ENCODE measurements around the gene GRAMD2A. TPM values are rescaled to one million over a fixed set of nuclear protein-coding genes. Genes with fewer than 3 reads are reported as not detected.

Gene GRAMD2A
- total RNA-seq (not detected), total RNA-seq (0.15 to 0.35 reads per million in 2 donors)

GRCh38 chr15:72197460-72198355 is at the start of gene GRAMD2A:
GRAMD2A (minus strand) TSS chr15:72197787.
- no peaks in the 10 kb centered on the region for H3K36me3 Mint-ChIP-seq (ENCODE audit: low read depth)
- DNase-seq (no peak), ATAC-seq (peak; percentile 45)
- H3K4me1 Mint-ChIP-seq = peaks cover 14% of the 10 kb centered on the region
- peak within 1 kb of the TSS; percentile 81 for H3K4me3 Mint-ChIP-seq
- peaks cover 13% of the 10 kb centered on the region for H3K27me3 Mint-ChIP-seq
- no peak within 1 kb of the TSS for H3K27ac Mint-ChIP-seq
- H3K9me3 ChIP-seq (ENCODE audit: control insufficient read depth, low read length, poor library complexity, severe bottlenecking) = no peaks in the 10 kb centered on the region

- Mint-ChIP-seq H3K4me1 (peaks cover 7% of the 10 kb centered on the region), H3K36me3 (ENCODE audit: low read depth) (peaks cover 14% of the 10 kb centered on the region), H3K27me3 (no peaks in the 10 kb centered on the region), H3K27ac (peak overlapping the region; percentile 67), H3K4me3 (no peak overlapping the region)
- ATAC-seq (no peak), DNase-seq (no peak)
- H3K9me3 ChIP-seq (ENCODE audit: control insufficient read depth, low read length, poor library complexity, severe bottlenecking) = no peaks in the 10 kb centered on the region
These were observed 45.3 kb upstream of the GRAMD2A start for GRCh38 chr15:72242775-72243370.

- Mint-ChIP-seq H3K27me3 (no peaks in the 10 kb centered on the region), H3K27ac (no peak overlapping the region), H3K36me3 (ENCODE audit: low read depth) (peaks cover 14% of the 10 kb centered on the region), H3K4me3 (no peak overlapping the region), H3K4me1 (peaks cover 19% of the 10 kb centered on the region)
- H3K9me3 ChIP-seq (ENCODE audit: control insufficient read depth, low read length, poor library complexity, severe bottlenecking) = no peaks in the 10 kb centered on the region
- no peak for ATAC-seq
- no peak for DNase-seq
These were observed 42.1 kb upstream of the GRAMD2A start for GRCh38 chr15:72239652-72240051.

GRCh38 chr15:72238586-72238985 is 41.0 kb upstream of the GRAMD2A start:
- Mint-ChIP-seq H3K4me3 (no peak overlapping the region), H3K27me3 (no peaks in the 10 kb centered on the region), H3K27ac (no peak overlapping the region), H3K4me1 (peaks cover 17% of the 10 kb centered on the region), H3K36me3 (ENCODE audit: low read depth) (peaks cover 10% of the 10 kb centered on the region)
- no peak for ATAC-seq
- no peaks in the 10 kb centered on the region for H3K9me3 ChIP-seq (ENCODE audit: control insufficient read depth, low read length, poor library complexity, severe bottlenecking)
- DNase-seq = no peak

DNA sequence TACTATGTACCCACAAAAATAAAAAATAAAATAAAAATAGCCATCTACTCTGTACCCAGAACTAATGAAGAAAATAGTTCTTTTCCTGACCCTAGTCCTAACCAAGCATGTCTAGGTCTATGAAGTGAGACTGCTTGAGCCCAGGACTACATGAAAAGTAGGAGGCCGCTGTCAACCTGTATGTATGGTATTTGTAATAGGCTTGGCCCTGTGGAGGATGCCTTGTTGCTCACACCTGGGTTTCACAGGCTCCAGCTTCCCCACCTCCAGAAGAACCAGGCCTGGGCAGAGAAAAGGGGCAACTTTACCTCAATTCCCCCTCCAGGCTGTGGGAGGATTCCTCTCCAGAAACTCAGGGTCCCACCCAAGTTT is 40.3 kb upstream of the GRAMD2A start:
- ATAC-seq (no peak), DNase-seq (no peak)
- H3K27ac Mint-ChIP-seq = peak overlapping the region; percentile 77
- H3K36me3 Mint-ChIP-seq (ENCODE audit: low read depth) = peaks cover 7% of the 10 kb centered on the region
- peaks cover 16% of the 10 kb centered on the region for H3K4me1 Mint-ChIP-seq
- H3K9me3 ChIP-seq (ENCODE audit: control insufficient read depth, low read length, poor library complexity, severe bottlenecking) = no peaks in the 10 kb centered on the region
- H3K27me3 Mint-ChIP-seq = no peaks in the 10 kb centered on the region
- H3K4me3 Mint-ChIP-seq = no peak overlapping the region

GRCh38 chr15:72237029-72237852 is 39.7 kb upstream of the GRAMD2A start:
- peak; percentile 69 for ATAC-seq
- Mint-ChIP-seq H3K27ac (peak overlapping the region; percentile 77), H3K4me3 (peak overlapping the region; percentile 15)

GRCh38 chr15:72236381-72237003 is 38.9 kb upstream of the GRAMD2A start:
- Mint-ChIP-seq H3K36me3 (ENCODE audit: low read depth) (peaks cover 3% of the 10 kb centered on the region), H3K4me3 (no peak overlapping the region), H3K4me1 (peaks cover 23% of the 10 kb centered on the region), H3K27me3 (no peaks in the 10 kb centered on the region), H3K27ac (peak overlapping the region; percentile 77)
- ATAC-seq = no peak
- DNase-seq = no peak
- no peaks in the 10 kb centered on the region for H3K9me3 ChIP-seq (ENCODE audit: control insufficient read depth, low read length, poor library complexity, severe bottlenecking)

More at GRCh38 chr15:72237029-72237852, 39.7 kb upstream of the GRAMD2A start:
- H3K36me3 Mint-ChIP-seq (ENCODE audit: low read depth) = peaks cover 4% of the 10 kb centered on the region
- H3K4me1 Mint-ChIP-seq = peaks cover 20% of the 10 kb centered on the region
- no peaks in the 10 kb centered on the region for H3K27me3 Mint-ChIP-seq
- DNase-seq = peak in 1 of 3 donors; percentile 35
- no peaks in the 10 kb centered on the region for H3K9me3 ChIP-seq (ENCODE audit: control insufficient read depth, low read length, poor library complexity, severe bottlenecking)

- no peak overlapping the region for H3K4me3 Mint-ChIP-seq
- H3K27me3 Mint-ChIP-seq = no peaks in the 10 kb centered on the region
These were observed 37.7 kb upstream of the GRAMD2A start for GRCh38 chr15:72235298-72235697.

DNA sequence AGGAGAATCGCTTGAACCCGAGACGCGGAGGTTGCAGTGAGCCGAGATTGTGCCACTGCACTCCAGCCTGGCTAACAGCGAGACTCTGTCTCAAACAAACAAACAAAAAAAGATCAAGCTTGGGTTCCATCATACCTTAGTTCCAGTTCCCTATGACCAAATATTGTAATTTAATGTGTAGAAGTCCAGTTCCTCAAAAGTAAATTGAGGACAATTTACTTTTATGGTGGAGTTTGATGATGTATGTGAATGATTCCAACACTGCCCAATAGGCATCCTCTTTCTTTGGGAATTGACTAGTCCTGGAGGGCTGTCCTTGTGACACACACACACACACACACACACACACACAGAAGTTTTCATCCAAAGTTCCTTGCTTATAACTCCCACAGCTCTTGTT is 36.2 kb upstream of the GRAMD2A start:
- H3K4me3 Mint-ChIP-seq = peak overlapping the region; percentile 15
- peaks cover 3% of the 10 kb centered on the region for H3K36me3 Mint-ChIP-seq (ENCODE audit: low read depth)
- DNase-seq (no peak), ATAC-seq (no peak)
- H3K4me1 Mint-ChIP-seq = peaks cover 34% of the 10 kb centered on the region
- no peaks in the 10 kb centered on the region for H3K27me3 Mint-ChIP-seq
- H3K9me3 ChIP-seq (ENCODE audit: control insufficient read depth, low read length, poor library complexity, severe bottlenecking) = no peaks in the 10 kb centered on the region
- peak overlapping the region; percentile 63 for H3K27ac Mint-ChIP-seq

More at GRCh38 chr15:72235298-72235697, 37.7 kb upstream of the GRAMD2A start:
- Mint-ChIP-seq H3K4me1 (peaks cover 27% of the 10 kb centered on the region), H3K27ac (no peak overlapping the region), H3K36me3 (ENCODE audit: low read depth) (peaks cover 3% of the 10 kb centered on the region)
- H3K9me3 ChIP-seq (ENCODE audit: control insufficient read depth, low read length, poor library complexity, severe bottlenecking) = no peaks in the 10 kb centered on the region
- DNase-seq = no peak
- no peak for ATAC-seq

DNA sequence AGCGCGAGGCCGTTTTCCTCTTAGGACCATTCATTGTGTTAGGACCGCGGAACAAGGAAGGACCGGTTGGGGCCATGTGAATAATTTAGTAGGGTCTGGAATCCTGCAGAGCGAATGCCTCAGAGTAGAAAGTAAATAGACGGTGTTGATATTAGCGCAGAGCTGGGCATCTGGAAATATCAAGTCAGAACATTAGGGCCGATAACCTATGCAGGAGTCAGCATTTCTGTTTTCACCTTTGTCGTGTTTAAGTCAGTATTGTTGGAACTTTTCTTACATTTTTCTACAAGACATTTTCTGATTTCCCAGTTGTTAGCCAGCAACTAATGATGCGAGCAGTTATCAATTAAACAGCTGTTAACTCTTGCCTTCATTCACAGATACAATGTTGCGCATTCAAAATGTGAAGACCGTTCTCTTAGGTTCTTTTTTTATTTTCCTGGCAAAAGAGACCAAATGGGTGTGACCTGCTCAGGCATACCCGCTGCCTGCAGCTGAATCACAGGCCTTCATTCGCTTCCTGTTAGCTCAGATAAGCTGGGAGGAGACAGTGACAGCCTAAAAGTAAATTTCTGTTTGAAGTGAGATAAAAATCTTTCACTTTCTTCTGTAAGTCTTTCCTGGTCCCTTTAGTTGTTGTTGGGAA is 34.4 kb upstream of the GRAMD2A start:
- ATAC-seq = peak; percentile 40
- peak in 2 of 3 donors; percentile 23 to 48 for DNase-seq
- Mint-ChIP-seq H3K4me3 (peak overlapping the region; percentile 99), H3K27ac (peak overlapping the region; percentile 100), H3K27me3 (no peaks in the 10 kb centered on the region), H3K4me1 (peaks cover 42% of the 10 kb centered on the region), H3K36me3 (ENCODE audit: low read depth) (peaks cover 3% of the 10 kb centered on the region)
- H3K9me3 ChIP-seq (ENCODE audit: control insufficient read depth, low read length, poor library complexity, severe bottlenecking) = no peaks in the 10 kb centered on the region

DNA sequence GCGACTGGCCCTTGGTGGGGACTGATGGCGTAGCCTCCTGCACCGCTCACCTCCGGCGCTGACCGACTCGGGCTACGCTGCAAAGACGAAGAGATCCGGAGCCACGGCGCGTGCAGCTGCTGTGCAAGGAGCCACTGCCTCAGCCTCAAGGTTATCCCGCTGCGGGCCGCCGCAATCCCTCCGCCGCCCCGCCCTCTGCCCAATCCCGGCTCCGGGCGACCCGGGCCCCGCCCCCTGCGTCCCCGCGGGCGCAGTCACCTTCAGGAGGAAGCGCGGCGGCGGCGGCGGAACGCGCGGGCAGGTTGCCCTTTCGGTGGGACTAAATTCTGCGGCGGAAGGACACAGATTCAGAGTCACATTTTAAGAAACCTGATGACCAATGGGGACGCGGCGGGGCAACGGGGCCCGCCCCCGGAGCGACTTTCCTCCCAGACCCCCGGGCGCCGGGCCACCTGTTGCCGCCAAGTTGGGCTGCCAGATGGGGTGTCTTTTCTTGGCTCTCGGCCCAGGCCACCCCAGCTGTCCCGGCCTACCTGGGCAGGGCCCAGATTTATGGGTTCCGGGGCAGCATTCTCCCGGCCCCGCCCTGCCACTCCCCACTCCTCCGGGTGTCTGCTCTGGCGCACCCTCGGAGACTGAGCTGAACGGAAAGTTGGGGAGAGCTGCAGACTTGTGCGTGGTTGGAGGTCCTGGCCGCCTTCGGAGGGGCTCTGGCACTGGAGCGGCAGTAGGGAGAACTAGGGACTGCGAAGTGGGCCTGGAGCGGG is 33.7 kb upstream of the GRAMD2A start, which contains the start of gene PKM:
Gene PKM, minus strand, starts transcription at position 125 of the 767 bp plus-strand sequence. CDS start 12,093 bp downstream, outside the sequence.
- Mint-ChIP-seq H3K36me3 (ENCODE audit: low read depth) (peaks cover 3% of the 10 kb centered on the region), H3K4me3 (peak within 1 kb of the TSS; percentile 99), H3K27me3 (no peaks in the 10 kb centered on the region), H3K4me1 (peaks cover 43% of the 10 kb centered on the region), H3K27ac (peak within 1 kb of the TSS; percentile 100)
- ATAC-seq (peak; percentile 47), DNase-seq (peak; percentile 86 to 91 (median 90))
- no peaks in the 10 kb centered on the region for H3K9me3 ChIP-seq (ENCODE audit: control insufficient read depth, low read length, poor library complexity, severe bottlenecking)

Measured in T-helper 17 cell (primary cell).